Measurements from ENCODE around the gene AGBL1.

GRCh38 chr15:86558252-86558651, 478.6 kb downstream of the AGBL1 start:
- no peak for TF ChIP-seq CTCF (IDR thresholded peaks at IDR 0.05; ENCODE audit: extremely low read depth in 1 of 2, insufficient read depth in 1 of 2, low read depth in 1 of 2, low read length in 2 of 2)
- TF ChIP-seq POLR2AphosphoS5 (IDR thresholded peaks at IDR 0.05; ENCODE audit: insufficient read depth, low read depth, low read length): no peak
- no peak for TF ChIP-seq POLR2A (IDR thresholded peaks at IDR 0.05; ENCODE audit: low read depth, low read length)
- TF ChIP-seq MYC (IDR thresholded peaks at IDR 0.05; ENCODE audit: low read depth, low read length): no peak
- TF ChIP-seq EZH2 (IDR thresholded peaks at IDR 0.05; ENCODE audit: borderline replicate concordance, low read depth, low read length, severe bottlenecking): no peak
- no peak for TF ChIP-seq MAX (IDR thresholded peaks at IDR 0.05; ENCODE audit: insufficient read depth, insufficient read length)

All from endothelial cell of umbilical vein (primary cell).